Putamen (tissue), 1 donor: ENCODE data around the gene GPR146.

Experiments
- DNase-seq: peaks from one replicate; pipeline ENCODE4 v3.0.0-alpha.2; 2016; ENCODE audit warnings: low spot score

Gene GPR146

GRCh38 chr7:1093916-1094508, 49.7 kb downstream of the GPR146 start:
- no peak for DNase-seq

- DNase-seq = no peak
Measured at GRCh38 chr7:1094870-1095269, 50.5 kb downstream of the GPR146 start.

GRCh38 chr7:1095621-1096155, 51.3 kb downstream of the GPR146 start:
- no peak for DNase-seq

- no peak for DNase-seq
Measured at GRCh38 chr7:1096156-1097119, 52.1 kb downstream of the GPR146 start.

GRCh38 chr7:1097120-1097504, 52.8 kb downstream of the GPR146 start:
- no peak for DNase-seq

GRCh38 chr7:1098243-1099153, 54.2 kb downstream of the GPR146 start:
- DNase-seq = no peak

- no peak for DNase-seq
Measured at GRCh38 chr7:1099154-1099542, 54.8 kb downstream of the GPR146 start.

- DNase-seq = no peak
Measured at GRCh38 chr7:1099637-1100036, 55.3 kb downstream of the GPR146 start.

- DNase-seq = no peak
Measured at GRCh38 chr7:1100386-1100785, 56.0 kb downstream of the GPR146 start.

GRCh38 chr7:1100834-1101562, 56.7 kb downstream of the GPR146 start:
- no peak for DNase-seq

- no peak for DNase-seq
Measured at GRCh38 chr7:1101563-1102431, 57.5 kb downstream of the GPR146 start.

- no peak for DNase-seq
Measured at GRCh38 chr7:1103009-1103788, 58.9 kb downstream of the GPR146 start.

- DNase-seq = no peak
Measured at GRCh38 chr7:1103789-1104515, 59.6 kb downstream of the GPR146 start.

- no peak for DNase-seq
Measured at GRCh38 chr7:1104516-1105179, 60.3 kb downstream of the GPR146 start.

GRCh38 chr7:1105189-1105588, 60.8 kb downstream of the GPR146 start:
- DNase-seq = no peak

- DNase-seq = no peak
Measured at GRCh38 chr7:1106063-1106792, 61.9 kb downstream of the GPR146 start.

- DNase-seq = no peak
Measured at GRCh38 chr7:1106793-1107421, 62.6 kb downstream of the GPR146 start.
